Medulla oblongata (tissue), 1 donor: ENCODE measurements around the gene TSHZ2.

Experiments
- DNase-seq: peaks from one replicate; pipeline ENCODE4 v3.0.0-alpha.2; 2015; ENCODE audit errors: extremely low spot score

Gene TSHZ2

DNA sequence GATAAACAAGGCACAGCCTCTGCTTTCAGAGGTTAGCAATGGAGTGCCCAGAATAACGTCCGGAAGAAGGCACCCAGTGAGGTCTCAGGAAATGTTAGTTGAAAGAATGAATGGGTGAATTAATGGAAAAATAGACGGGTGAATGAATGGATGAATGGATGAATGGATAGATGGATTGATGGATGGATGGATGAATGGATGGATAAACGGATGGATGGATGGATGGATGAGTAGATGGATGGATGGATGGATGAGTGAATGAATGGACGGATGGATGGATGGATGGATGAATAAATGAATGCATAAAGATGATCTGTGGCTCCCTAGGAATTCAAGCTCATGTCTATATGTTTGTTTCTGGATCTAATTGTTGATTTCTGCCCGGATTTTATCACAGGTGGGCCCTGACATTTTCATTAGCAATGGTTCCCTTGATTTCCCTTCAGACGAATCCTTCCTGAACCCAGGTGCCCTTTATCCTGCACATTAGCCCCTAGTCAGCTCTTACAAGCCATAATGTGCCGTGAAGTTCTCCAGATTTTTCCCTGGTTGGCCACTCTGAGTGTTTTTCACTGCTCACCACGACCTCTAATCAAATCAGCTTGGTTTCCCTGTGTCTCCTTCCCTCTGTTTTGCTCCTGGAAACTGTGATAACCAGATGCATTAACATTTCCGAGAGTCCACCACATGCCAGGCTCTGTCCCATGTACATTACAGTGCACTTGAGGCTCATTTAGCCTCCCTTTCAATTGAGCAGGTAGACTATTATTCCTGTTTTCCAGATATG, 22.2 kb downstream of the TSHZ2 start:
- no peak for DNase-seq

GRCh38 chr20:52996130-52996529, 24.0 kb downstream of the TSHZ2 start:
- DNase-seq = no peak

GRCh38 chr20:52996658-52997057, 24.5 kb downstream of the TSHZ2 start:
- DNase-seq = no peak

- no peak for DNase-seq
Measured at GRCh38 chr20:52998268-52998667, 26.1 kb downstream of the TSHZ2 start.

DNA sequence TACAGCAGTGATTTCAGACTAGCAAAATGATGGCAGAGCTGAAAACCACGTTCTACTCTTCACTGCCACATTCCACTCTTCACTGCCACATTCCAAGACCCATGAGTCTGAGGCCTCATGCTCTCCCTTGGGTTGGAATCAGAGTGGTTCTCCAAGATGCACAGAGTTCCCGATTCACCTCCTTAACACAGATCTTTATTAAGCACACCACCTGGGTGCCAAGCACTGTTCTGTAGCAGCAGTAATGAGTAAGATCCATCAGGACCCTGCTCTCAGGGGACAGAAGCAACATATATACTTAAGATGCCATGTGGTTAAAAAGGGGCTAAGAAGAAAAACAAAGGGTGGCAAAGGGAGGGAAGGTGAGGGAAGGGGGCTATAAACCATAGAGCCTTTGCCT, 26.9 kb downstream of the TSHZ2 start:
- DNase-seq = no peak

GRCh38 chr20:53001498-53002301, 29.5 kb downstream of the TSHZ2 start:
- no peak for DNase-seq

DNA sequence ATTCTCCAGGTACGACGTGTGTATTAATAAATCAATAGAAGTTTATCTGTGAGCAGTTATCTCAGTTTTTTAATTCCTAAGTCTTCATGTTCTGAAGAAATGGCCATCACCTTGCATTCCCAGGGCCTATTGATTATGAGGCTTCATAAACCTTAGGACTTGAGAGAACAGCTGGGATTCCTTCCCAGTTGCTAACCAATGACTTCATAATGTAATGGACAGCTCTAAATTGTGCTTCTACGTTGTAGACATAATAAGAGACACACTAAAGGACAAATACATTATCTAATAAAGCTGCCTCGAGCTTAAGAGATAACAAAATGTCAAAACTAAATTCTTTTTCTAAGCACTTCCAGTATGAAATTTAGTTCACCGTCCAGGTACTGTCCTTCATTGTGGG, 30.6 kb downstream of the TSHZ2 start:
- DNase-seq = no peak

DNA sequence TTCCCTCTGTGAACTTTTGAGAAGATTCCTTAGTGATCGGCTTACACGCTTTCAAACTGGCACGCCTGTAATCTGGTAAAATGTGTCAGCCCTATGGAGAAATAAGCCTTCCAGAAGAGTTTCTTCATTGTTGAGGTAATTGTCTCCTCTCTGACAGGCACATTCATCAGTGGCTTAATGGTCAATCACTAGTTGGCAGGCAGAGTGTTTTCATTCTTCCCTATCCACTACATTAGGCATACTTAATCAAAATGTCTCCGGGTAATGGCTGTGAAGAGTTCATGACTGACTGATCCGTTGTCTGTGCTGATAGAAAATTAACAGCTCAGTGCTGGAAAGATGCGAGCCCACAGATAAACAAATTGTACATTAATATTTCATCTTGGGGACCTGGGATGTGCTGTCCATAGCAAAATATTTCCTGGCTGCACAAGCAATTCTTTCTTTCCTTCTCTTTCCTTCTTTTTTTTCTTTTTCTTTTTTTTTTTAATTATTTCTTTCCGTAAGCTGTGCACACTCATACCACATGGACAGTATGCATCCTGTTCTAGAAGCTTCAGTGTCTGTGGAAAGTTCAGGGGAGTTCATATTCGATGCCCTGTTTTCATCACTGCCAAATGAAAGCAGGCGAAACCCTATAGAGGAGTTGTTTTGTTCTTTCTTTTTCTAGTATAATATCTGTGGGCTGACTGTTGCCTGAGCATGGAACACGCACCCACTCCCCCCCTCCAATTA, 31.4 kb downstream of the TSHZ2 start:
- DNase-seq = peak; percentile 8

DNA sequence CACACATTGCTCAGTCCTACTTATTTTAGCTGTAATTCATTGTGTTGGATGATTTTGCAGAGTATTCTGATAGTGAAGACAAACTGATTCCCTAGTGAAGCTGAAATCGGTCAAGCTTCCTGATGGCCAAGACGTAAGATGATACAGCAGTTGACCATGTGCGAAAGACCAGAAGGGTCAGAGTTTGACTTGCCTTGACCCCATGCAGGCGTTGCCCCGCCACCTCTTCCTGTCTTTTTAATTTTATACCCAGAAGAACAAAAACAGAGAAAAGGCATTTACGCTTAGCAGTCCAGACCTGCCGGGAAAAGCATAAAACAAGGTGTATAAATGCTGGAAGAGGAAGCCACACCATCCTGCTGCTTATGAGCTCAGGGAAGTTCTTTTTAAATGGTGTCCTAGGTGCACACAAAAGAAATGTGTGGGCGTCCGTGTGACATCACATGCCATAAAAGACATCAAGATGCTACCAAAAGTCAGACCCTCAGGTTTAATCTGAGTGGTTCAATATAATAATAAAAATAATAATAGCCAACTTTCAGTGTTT, 32.2 kb downstream of the TSHZ2 start:
- DNase-seq = no peak

DNA sequence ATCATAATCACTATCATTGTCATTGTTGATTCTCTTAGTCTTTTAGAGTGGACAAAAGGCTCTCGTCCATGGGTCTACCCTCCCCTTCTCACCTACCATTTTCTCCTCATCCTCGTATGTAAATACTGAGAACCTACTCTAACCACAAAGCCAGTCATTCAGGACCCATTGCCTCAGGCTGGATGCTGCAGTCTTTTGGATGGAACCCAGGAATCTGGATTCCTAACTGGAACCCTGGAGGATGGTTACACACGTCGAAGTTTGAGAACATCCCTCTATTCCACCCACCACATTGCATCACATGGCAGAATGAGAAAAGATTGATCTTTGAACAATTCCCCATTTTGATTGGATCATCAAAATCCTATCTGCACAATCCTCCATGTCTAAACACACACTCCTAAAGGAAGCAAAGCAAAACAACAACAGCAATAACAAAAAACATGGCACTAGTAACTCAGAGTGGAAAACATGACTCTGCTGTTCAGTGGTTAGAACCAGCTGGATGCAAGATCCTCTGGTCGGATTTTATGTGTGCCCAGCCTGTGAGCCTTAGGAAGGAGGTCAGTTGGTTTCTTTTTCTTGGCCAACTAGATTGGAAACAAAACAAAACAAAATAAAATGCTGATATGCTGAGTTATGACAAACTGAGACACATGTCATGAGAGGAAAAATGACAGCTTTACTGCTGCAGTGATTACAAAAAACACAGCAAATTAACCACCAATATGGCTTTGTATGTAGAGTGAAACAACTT, 38.0 kb downstream of the TSHZ2 start:
- no peak for DNase-seq

- no peak for DNase-seq
Measured at GRCh38 chr20:53011640-53012039, 39.5 kb downstream of the TSHZ2 start.

DNA sequence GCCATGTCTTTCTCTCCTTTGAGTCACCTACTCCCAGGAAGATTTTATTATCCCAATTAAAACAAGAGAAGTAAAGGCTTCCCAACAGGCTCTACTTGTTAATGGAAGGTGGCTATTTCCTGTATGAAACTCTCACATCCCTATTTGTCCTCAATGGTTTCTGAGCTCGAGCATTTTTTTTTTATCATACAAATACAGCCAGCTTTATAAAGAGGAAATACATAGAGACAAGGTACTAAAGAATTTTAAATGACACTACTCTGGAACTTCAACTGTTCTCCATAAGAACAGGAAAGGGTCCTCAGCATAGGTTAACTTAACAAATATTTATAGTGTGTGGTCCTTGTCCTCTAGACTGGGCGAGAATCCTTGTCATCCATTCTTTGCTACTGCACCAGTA, 41.0 kb downstream of the TSHZ2 start:
- no peak for DNase-seq

- DNase-seq = no peak
Measured at GRCh38 chr20:53013847-53014246, 41.7 kb downstream of the TSHZ2 start.

- DNase-seq = no peak
Measured at GRCh38 chr20:53016071-53016470, 43.9 kb downstream of the TSHZ2 start.

DNA sequence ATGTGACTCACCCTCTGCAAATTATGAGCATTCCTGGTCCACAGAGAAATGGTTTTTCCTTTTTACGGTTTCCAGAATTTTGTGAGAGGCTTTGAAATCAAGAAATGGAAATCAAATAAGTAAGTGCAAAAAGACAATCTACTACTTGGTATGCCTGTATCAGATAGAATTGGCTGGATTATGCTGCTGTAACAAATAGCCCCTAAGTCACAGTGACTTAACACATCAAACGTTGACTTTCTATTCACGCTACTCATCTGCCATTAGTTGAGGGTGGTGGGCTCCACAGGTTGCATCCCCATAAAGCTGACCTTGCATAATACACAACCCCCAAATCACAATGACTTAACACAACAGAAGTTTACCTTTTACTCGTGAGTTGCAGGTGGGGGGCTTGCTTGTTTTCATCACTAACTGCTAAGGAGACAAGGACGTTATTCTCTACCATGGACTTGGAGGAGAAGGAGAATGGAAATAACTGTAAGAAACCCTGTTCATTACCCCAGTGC, 44.4 kb downstream of the TSHZ2 start:
- no peak for DNase-seq

DNA sequence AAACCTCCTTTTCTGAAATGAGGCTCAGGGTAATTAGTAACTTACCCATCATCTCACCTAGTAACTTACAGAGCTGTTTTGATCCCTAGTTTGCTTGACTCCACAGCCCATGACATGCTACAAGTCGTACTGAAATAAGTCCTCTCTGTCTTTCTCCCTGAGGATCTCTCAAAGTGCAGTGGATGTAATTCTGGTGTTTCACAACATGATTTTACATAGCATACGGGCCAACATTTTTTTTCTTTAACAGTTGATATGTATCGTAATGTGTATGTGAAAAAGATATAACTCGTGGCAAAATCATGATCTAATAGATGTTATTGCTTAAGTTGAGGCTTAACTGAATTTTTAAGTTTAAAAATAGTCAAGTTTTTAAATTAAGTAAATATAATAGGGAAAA, 45.0 kb downstream of the TSHZ2 start:
- DNase-seq = no peak

GRCh38 chr20:53019464-53019863, 47.3 kb downstream of the TSHZ2 start:
- no peak for DNase-seq

GRCh38 chr20:53020376-53020775, 48.2 kb downstream of the TSHZ2 start:
- no peak for DNase-seq

DNA sequence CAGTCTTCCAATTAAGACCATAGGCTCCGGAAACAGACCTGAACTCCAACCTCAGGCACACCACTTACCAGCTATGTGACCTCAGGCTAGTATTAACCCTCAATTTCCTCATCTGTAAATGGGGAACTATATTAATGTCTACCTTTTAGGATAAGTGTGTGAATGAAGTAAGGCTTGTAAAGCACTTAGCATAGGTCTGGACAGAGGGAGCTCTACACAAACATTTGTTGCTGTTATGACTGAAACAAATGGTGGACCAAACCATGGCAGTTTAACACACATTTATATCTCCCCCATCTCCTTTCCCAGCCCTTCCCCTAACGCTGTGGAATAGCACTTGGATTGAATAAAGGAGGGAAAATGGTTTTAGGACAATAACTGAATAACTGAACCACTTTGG, 48.7 kb downstream of the TSHZ2 start:
- DNase-seq = no peak

DNA sequence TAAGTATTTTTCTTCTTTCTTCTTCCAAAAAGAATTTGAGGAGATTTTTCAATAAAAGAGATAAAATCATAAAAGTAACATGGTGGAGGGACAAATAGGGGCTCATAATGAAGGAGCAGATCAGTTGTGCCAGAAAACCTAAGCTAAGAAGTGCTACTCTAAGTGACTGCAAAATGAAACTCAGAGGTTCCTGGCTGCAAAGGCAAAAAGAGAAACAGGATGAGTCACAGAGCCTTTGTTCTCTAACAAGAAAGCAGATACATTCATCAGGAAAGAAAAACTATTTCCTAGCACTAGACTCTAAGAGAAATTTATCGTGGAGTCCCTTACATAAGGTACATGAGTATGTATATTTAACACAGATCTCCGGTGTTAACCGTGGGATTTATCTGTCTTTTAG, 49.8 kb downstream of the TSHZ2 start:
- no peak for DNase-seq
